Epithelial cell of prostate (primary cell): ENCODE data around the gene NMT1.

ENCODE experiments used
- DNase-seq: peaks from one replicate; pipeline ENCODE4 v3.0.0-alpha.2; 2011; ENCODE audit warnings: low read depth, low spot score
- H3K27ac ChIP-seq: fragments of 450-650 bp; 2 replicates; pipeline ENCODE4 v1.5.1; 2017; ENCODE audit warnings: mild to moderate bottlenecking

Gene NMT1

DNA sequence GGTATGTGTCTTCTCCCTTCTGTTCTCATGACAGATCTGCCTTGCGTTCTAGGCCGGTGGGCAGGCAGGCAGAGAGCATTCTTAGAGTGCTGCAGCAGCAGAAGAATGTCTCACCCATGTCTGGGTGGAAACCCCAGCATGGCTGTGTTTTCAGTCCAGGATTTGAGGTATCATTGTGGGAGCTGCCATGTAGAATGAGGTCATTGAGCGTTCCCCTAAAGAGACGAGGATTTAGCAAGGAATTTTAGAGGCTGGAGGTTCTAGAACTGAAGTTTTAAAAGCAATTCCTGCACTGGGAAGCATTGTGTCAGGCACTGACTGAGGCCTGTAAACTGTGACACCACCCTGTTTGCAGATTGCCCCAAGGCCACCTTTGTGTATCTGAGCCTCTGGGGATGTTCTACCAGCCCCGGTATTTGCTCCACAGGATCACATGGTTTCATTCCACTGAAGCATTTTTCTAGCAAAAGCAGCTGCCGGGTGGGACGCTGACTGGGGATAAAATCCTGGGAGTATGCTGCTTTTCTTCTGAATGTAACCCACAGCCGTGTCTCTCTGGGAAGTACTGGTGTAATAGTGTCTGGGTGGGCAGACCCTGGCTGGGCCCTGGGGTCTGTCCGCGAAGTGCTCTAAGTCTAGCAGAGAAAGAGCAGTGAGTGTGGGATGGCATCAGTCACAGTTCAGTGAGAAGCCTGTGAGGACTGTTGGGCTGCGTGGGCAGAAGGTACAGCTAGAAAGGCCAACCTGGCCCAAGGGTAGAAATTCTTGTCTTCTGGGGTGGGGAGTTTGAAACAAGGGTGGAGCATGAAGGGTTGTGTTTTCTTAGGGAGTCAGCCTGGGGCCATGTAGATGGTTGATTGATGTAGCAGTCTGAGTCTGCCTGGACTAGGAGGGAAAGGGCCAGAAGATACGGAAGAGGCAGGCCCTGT, 41.0 kb downstream of the NMT1 start:
- DNase-seq, result no peak
- peak overlapping the region; percentile 27 for H3K27ac ChIP-seq

DNA sequence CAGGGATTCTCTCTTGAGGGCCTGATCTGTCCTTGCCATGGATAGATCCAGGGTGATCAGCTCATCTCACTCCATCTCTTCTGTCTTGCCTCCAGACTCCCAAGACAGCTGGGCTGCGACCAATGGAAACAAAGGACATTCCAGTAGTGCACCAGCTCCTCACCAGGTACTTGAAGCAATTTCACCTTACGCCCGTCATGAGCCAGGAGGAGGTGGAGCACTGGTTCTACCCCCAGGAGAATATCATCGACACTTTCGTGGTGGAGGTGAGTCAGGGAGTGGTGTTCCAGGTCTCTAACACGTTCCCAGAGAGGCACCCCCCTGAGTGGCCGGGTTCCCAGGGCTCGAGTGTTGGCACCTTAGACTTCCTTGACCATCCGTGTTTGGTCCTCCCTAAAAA, 41.7 kb downstream of the NMT1 start:
- DNase-seq, result no peak
- peak overlapping the region; percentile 27 for H3K27ac ChIP-seq

DNA sequence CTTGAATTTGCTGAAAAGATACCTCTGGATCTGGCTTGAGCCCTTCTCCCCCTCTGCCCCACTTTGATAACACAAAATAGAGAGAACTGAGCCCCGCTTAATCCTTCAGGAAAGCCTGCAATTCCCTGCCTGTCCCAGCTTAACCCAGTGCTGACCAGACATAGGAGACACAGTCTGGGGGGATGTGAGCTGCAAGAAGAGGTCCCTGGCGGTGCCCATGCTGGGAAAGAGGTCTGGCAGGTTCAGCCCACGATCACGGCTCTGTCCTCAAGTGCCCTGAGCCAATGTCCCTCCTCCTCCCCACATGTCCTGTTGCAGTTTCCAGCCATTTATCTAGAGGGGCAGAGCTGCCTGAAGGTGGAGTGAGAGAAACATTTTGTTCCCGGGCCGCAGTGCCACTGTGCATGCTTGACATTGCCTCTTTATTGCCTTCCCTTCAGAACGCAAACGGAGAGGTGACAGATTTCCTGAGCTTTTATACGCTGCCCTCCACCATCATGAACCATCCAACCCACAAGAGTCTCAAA, 42.2 kb downstream of the NMT1 start:
- no peak overlapping the region for H3K27ac ChIP-seq
- no peak for DNase-seq

DNA sequence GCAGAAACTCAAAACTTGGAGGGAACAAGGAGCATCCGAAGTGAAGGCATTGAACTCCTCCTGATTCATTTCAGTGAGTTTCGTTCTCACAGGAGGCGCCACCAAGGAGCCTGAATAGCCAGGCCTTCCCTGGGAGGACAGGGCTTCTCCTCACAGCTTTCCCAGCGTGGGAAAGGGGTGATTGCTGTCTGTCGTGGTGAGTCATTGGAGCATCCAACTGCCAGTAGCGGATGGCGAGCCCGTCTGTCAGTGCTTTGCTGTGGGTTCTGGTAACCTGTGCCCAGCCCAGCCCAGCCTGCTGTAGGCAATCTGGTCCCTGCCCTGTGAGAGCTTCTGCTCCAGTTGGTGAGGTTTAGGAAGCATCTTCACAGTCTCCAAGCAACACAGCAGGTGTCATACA, 42.9 kb downstream of the NMT1 start:
- DNase-seq, result no peak
- no peak overlapping the region for H3K27ac ChIP-seq

DNA sequence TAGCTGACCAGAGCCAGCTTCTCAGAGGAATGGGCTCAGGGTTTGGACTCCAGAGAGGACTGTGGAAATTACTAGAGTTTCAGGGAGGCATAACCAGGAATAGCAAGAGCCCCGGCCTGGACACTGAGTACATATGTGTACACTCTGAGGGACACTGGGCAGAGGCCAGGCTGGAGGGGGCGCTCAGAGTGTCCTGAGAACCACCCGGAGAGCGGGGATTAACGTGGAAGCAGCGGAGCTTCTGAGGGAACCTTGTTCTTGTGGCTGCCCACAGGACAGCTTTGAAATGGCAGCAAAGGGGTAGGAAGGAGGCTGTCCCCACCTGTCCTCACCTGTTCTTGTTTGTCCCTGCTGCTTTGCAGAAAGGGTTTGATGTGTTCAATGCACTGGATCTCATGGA, 43.4 kb downstream of the NMT1 start:
- H3K27ac ChIP-seq, result no peak overlapping the region

DNA sequence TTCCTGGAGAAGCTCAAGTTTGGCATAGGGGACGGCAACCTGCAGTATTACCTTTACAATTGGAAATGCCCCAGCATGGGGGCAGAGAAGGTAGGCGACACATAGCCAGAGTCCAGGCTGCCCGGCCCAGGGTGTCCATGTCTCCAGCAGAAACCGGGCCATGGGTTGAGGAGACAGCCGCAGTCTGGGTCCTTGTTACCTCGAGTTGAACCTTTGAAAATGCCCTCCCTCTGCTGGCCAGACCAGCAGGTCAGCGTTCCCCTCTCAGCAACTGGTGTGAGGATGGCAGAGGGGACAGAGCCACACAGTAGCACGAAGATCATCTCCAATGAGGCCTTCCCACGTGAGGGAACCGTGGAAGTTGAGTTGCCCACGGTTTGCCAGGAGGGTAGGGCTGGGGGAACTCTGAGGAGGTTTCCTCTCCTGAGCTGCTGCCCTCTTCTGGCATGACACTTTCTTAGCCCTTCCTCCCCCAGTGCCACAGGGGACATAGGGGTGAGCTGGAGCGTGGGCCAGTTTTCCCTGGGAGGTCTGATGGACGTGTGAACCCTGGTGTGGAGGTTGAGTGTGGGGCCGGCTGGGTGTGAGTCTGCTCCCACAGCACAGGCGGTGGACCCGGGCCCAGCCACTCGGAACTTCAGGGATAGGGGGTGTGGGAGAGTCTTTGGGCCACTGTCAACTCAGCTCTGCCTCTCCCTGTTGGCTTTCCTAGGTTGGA, 43.9 kb downstream of the NMT1 start:
- no peak overlapping the region for H3K27ac ChIP-seq

More for the DNA sequence above, 43.4 kb downstream of the NMT1 start:
- no peak for DNase-seq

DNA sequence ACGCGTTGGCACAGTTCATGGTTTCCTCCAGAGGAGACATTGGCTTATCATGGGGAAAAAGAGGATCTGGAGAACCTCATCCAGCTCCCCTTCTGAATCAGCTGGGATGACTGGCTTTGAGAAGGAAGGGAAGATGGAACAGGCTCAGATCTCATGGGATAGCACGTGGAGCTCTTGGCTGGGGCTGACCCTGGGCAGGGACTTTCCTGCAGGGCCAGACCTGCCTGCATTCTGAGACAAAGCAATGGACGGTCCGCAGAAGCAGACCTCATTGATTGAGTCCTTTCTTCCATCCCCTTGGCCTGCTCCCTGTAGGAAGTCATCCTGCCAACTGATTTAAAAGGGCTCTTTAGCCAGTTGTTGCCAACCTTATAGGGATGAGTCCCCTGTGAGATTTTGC, 45.0 kb downstream of the NMT1 start:
- DNase-seq, result no peak
- H3K27ac ChIP-seq, result no peak overlapping the region

More for the DNA sequence above, 43.9 kb downstream of the NMT1 start:
- DNase-seq, result no peak

DNA sequence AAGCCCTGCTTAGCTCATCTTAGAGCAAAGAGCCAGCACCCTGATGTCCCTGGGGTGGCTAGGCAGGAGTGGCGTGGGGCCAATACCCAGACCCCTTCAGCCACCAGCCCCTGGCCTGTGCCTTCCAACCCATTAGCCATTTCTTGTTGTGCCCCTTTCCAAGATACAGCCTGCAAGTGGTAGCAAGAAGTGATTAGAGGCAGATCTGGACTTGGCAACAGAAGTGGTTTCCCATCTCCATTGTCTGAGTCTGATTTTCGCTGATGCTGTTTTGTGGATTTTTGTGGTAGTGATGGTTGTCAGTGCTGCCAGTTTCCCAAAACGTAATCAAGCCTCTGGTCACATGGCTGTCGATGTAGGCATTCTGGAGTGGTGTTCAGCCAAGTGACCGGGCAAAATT, 45.5 kb downstream of the NMT1 start:
- DNase-seq, result no peak
- no peak overlapping the region for H3K27ac ChIP-seq

DNA sequence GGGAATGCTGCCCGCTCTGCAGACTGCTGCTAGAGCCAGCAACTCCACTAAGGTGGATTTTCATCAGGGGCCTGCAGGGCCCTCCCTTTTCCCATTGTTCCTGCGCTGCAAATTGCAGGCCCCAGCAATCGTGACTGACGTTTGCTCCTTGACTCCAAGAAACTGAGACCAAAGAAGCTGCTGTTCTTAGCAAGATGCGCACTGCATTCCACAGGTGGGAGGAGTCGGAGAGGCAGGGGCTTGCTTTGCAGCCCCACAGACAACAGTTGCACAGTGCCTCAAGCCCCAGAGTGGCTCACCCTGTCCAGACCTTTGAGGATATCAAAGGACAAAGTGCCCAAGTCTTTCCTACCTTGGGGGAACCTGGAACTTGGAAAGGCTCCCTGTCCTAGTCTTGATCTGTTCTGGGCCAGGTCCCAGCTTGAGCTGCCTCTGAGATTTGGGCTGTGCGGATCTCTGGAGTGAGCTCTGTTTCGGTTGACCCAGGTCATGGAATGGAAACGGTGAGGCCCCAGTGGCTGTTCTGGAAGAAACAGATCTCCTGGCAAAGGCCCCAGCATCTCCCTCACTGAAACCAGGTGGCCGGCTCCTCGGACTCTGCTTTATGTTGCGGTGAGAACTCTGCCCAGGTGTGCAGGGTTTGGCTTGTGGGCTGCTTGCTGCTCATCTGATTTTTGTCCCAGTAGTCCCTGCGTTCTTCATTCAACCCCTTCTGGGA, 46.3 kb downstream of the NMT1 start:
- no peak overlapping the region for H3K27ac ChIP-seq
- no peak for DNase-seq

DNA sequence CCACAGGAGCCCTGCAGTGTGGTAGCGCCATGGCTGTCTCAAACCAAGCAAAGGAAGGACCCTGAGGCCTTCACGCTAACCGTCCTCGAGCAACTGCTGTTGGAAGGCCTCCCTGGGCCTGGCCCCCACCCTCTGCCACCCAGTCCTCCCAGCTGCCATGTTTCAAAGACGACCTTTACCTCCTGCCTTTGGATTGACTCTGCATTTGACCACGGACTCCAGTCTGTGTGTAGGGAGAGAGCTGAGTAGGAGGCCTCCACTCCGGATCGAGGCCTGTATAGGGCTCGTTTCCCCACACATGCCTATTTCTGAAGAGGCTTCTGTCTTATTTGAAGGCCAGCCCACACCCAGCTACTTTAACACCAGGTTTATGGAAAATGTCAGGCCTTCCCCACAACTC, 46.9 kb downstream of the NMT1 start:
- DNase-seq, result no peak
- no peak overlapping the region for H3K27ac ChIP-seq

DNA sequence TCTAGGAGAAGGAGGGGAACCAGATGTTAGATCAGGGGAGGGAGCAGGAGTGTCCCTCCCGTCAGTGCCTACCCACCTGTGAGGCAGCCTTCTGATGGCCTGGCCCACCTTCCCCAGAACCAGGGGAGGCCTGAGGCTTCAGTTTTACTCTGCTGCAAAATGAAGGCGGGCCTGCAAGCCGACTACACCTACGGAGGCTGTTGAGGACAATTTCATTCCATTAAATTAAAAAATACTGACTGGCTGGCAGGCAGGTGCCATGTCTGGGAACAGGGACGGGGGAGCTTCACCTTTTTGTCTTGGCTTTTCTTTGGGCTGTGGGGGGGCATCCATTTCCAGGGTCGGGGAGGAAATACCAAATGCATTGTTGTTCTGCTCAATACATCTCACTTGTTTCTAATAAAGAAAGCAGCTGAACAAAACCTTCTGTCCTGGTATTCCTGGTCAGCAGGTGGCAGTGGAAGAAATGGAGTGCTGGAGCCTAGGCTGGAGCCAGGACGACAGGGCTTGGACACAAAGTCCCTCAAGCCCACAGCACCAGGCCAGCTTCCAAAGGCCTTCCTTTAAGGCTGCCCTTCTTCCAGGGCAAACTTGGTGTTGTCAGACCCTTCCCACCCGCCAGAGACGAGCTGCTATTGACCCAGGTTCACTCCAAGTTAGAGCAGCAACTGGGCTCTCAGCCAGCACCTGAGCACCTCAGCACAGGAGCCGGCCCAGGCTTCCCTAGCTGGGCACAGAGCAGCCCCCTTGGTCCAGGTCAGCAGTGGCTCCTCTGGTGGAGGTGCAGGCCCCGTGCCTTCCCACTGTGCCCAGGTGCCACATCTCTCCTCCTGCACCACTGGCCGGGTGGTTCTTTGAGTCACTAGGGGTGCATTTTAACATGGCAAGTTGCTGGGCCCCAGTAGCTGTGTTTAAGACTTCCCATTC, 47.7 kb downstream of the NMT1 start:
- no peak for DNase-seq
- H3K27ac ChIP-seq, result no peak overlapping the region

DNA sequence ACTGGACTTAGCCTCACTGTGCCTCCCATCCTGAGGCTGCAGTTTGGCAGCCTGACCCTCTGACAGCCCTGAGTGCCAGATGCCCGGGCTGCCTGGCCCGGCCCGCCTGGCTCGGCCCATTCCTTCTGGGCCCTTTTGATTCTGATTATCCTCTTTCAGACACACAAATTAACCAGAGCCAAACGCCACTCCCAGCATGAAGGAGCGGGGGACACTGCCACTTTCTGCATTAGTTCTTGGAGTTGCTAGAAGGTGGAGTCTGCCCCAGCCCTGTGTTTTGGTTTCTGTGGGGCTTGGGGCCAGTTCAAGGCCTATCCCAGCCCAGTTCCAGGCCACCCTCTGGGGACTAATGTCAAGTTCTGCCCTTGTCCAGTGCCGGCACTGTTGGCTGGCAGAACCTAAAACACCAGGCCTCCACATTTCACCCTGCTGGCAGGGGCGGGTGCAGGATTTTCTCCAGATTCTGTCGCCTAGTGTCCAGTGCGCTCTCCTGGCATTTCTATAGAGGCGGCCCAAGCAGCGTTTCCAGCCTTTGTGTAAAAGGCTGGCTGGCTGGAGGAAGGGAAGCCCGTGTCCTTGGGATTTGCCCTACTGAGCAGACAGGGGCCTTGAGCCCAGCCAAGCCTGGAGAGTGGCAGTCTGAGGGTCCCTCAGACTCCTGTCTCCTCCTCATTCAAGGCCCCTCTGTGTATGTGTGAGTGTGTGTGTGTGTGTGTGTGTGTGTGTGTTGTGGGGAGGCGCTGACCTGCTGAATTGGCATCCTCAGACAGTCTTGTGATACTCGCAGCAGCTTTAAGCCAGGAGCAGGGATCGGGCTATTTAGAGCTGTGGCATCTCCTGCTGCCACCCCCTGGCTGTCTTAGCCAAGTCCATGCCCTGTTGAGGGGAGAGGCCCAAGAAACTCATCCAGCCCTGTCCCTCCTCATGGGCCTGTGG, 49.8 kb downstream of the NMT1 start:
- no peak for DNase-seq
- peak overlapping the region; percentile 3 for H3K27ac ChIP-seq

DNA sequence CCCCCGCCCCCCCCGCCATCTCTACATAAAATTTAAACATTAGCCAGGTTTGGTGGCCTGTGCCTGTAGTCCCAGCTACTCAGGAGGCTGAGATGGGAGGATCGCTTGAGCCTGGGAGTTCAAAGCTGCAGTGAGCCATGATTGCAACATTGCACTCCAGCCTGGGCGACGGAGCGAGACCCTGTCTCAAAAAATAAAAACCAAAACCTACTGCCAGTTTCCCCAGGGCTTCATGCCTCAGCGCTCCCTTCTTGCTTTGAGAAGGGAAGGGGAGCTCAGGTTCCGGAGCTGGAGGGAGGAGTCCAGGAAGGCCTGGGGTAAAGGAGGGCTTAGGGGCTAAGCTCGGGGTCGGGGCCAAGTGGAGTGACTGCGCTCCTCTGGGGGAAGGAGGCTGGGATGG, 50.7 kb downstream of the NMT1 start:
- no peak for DNase-seq
- H3K27ac ChIP-seq, result peak overlapping the region; percentile 3

DNA sequence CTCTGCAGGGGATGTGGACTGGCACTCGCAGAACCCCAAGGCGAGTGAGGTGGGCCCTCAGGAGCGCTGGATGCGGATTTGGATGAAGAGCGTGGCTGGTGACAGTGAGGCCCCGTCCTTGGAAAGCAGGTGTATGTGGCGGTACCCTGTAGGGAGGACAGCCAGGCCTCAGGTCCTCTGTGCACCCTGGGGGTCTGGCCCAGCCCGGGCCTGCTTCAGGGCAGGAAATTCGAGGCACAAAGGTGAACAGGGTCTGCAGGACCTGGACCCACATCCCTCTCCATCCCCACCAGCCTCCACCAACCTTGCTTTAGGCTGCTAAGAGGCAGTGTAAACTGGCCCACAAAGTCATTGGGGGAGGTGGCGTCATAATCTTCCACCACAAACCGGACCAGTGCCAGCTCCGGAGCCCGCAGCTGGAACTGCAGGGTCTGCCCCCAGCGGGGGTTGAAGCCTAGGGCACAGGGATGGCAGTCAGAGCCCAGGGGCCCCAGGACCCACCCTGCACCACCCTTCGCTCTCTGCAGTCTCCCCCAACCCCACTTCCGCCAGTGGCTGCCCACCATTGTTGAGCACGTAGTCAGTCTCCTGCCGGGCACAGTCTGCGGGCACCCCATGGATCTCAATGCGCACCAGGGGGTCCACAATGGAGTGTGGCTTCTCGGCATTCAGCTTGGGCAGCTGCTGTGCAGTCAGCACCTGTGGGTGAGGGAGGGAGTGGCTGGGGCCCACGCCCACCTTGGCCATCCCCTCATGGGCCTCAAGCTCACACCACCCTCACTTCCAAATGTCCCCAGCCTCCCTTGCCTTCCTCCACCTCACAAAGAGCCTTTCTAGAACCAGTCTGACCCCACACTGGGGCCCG, 51.7 kb downstream of the NMT1 start:
- no peak overlapping the region for H3K27ac ChIP-seq
- no peak for DNase-seq

DNA sequence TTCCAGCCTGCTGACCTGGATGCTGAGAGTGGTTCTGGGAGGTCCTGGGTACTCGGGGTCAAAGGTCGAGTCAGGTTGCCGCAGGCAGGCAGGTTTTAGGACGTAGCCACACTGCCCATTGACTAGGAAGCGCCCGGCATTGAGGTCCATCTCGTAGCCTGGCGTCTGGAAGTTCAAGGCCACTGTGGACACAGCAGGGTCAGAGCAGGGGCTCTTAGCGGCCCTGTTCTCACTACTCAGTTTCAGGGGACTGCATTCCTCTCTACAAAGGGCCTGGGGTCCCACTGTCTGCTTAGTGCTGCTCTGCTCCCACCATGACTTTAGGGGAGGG, 52.3 kb downstream of the NMT1 start:
- H3K27ac ChIP-seq, result no peak overlapping the region
- DNase-seq, result no peak

DNA sequence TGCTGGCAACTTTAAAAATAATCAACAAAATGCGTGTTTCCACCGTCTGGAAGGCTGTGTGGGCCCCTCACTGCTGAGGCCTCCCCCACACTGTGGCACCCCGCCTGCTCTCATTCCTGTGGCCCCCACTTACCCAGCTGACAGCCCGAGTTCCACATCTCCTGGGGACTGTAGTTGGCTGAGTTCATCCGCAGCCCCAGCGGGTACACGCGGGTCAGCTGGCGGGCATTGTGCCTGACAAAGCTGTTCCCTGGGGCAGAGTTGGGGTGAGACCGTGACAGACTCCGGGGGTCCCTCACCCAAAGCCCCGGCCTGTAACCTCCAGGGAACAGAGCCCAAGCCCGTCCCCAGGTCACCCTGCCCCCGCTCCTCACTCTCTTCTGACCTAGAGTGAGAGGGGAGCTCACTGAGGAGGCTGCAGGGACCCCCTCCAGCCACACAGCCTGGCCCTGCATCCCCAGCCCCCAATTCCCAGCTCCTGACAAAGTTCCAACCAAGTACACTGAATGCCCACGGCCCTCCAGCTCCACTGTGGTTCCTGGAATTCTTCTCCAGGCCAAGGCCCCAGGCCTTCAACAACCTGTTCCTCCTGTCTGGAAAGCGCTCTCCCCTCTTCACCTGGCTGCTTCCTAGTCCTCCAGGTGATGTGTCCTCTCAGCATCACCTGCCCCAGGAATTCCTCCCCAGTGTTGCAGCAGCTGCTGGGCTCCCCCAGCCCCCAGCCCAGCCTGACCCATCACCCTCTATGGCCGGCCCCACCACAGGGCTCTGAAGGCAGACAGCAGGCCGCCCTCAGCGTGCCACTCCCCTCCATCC, 53.2 kb downstream of the NMT1 start:
- no peak for DNase-seq
- no peak overlapping the region for H3K27ac ChIP-seq

DNA sequence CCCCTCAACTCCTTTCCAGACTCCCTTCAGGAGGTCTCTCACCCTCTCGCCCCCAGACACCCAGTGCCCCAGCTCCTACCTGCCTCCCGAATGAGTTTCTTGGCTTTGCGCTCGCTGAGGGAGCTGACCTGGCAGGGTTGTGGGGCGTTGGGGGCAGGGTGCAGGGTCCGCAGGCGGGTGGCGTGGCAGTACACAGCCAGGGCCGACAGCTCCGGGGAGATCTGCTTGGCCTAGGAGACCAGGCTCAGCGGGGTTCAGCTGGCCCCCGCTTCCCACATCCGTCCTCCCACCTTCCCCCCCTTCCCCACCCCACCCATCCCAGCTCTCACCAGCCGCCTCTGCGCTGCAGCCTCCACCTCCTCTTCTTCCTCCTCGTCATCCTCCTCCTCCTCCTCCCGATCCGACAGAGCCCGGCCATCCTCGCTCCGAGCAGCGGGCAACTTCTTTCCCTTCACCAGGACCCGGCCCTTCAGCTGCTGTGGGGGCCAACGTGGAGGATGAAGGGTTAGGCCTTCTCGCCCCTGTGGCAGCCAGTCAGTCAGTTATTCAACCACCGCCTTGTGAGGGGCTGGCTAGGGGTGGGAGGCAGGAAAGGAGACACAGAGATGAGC, 54.0 kb downstream of the NMT1 start:
- no peak for DNase-seq
- no peak overlapping the region for H3K27ac ChIP-seq
